Activated CD8-positive, alpha-beta memory T cell treated with anti-CD3 and anti-CD28 coated beads, Interleukin-2, amount 50 U/mL, for 4 hours (primary cell): ENCODE data around the gene SPATS2.
"Not testable (repeated sequence)": the region's sequence is repeated elsewhere in the genome, so short reads cannot be mapped to it uniquely, and the experiment has no call there.

ENCODE experiments used
- DNase-seq: peaks from one replicate; pipeline ENCODE4 v3.0.0-alpha.2; 2020

Gene SPATS2

GRCh38 chr12:49357103-49357678, 10.1 kb upstream of the SPATS2 start:
- no peak for DNase-seq

GRCh38 chr12:49358483-49359141, 8.7 kb upstream of the SPATS2 start:
- DNase-seq = peak; percentile 49

GRCh38 chr12:49359671-49360070, 7.6 kb upstream of the SPATS2 start:
- no peak for DNase-seq

GRCh38 chr12:49362077-49362476, 5.2 kb upstream of the SPATS2 start:
- no peak for DNase-seq

- DNase-seq = no peak
Observed at GRCh38 chr12:49364989-49365388, 2.3 kb upstream of the SPATS2 start.

- DNase-seq = no peak
Observed at GRCh38 chr12:49365542-49365941, 1.7 kb upstream of the SPATS2 start.

GRCh38 chr12:49366096-49366651, 1.1 kb upstream of the SPATS2 start:
- DNase-seq = no peak

- peak; percentile 86 for DNase-seq
Observed at GRCh38 chr12:49366652-49367380, 446 bp upstream of the SPATS2 start.

GRCh38 chr12:49368240-49368600, 958 bp downstream of the SPATS2 start:
- no peak for DNase-seq

GRCh38 chr12:49369411-49370145, 2.3 kb downstream of the SPATS2 start:
- no peak for DNase-seq

GRCh38 chr12:49370539-49370938, 3.3 kb downstream of the SPATS2 start:
- DNase-seq = no peak

- DNase-seq = no peak
Observed at GRCh38 chr12:49375406-49375805, 8.1 kb downstream of the SPATS2 start.

GRCh38 chr12:49377386-49377785, 10.1 kb downstream of the SPATS2 start:
- no peak for DNase-seq

- DNase-seq = not testable (repeated sequence)
Observed at GRCh38 chr12:49380184-49380583, 12.9 kb downstream of the SPATS2 start.

GRCh38 chr12:49388682-49389386, 21.6 kb downstream of the SPATS2 start:
- DNase-seq = peak; percentile 76

GRCh38 chr12:49389387-49389703, 22.1 kb downstream of the SPATS2 start:
- DNase-seq = no peak

- DNase-seq = no peak
Observed at GRCh38 chr12:49397000-49397399, 29.7 kb downstream of the SPATS2 start.

- DNase-seq = no peak
Observed at GRCh38 chr12:49400304-49400703, 33.0 kb downstream of the SPATS2 start.

GRCh38 chr12:49403971-49404450, 36.7 kb downstream of the SPATS2 start:
- DNase-seq = no peak

- DNase-seq = no peak
Observed at GRCh38 chr12:49404956-49405355, 37.7 kb downstream of the SPATS2 start.

- no peak for DNase-seq
Observed at GRCh38 chr12:49410818-49411217, 43.6 kb downstream of the SPATS2 start.

- DNase-seq = no peak
Observed at GRCh38 chr12:49413010-49413409, 45.7 kb downstream of the SPATS2 start.

GRCh38 chr12:49413796-49414195, 46.5 kb downstream of the SPATS2 start:
- no peak for DNase-seq
